22Rv1 (cell line): Measurements from ENCODE around the gene ITPK1.

Source experiments
- CTCF ChIP-seq: fragments of 450-650 bp; IDR thresholded peaks from 2 replicates; pipeline ENCODE4 v1.5.1; 2017; ENCODE audit warnings: mild to moderate bottlenecking
- ZFX ChIP-seq: fragments of 450-650 bp; IDR thresholded peaks from 2 replicates; pipeline ENCODE4 v1.6.1; 2017; ENCODE audit warnings: antibody characterized with exemption, borderline replicate concordance

- TF ChIP-seq CTCF (no peak), ZFX (no peak)
Observed at GRCh38 chr14:93079865-93080403, 35.8 kb downstream of the ITPK1 start.
